Hepatocyte (in vitro differentiated cells): Measurements from ENCODE around the gene DGKD.

Experiments
- EZH2 ChIP-seq: fragments of 200-600 bp; sonication (generic); IDR thresholded peaks from 2 replicates; pipeline ENCODE4 v1.6.1; 2016; ENCODE audit warnings: antibody characterized with exemption, mild to moderate bottlenecking, borderline replicate concordance
- EZH2phosphoT487 ChIP-seq: fragments of 200-600 bp; sonication (generic); IDR thresholded peaks from one replicate; pipeline ENCODE4 v1.6.1; 2018; ENCODE audit warnings: antibody characterized with exemption, mild to moderate bottlenecking, low read depth, moderate library complexity; ENCODE audit not compliant: unreplicated experiment, severe bottlenecking
- TF ChIP-seq, protein P1 (sequence below): fragments of 200-600 bp; sonication (generic); IDR thresholded peaks from 2 replicates; pipeline ENCODE4 v1.5.1; 2016; ENCODE audit warnings: antibody characterized with exemption, mild to moderate bottlenecking; ENCODE audit not compliant: poor library complexity

DNA sequence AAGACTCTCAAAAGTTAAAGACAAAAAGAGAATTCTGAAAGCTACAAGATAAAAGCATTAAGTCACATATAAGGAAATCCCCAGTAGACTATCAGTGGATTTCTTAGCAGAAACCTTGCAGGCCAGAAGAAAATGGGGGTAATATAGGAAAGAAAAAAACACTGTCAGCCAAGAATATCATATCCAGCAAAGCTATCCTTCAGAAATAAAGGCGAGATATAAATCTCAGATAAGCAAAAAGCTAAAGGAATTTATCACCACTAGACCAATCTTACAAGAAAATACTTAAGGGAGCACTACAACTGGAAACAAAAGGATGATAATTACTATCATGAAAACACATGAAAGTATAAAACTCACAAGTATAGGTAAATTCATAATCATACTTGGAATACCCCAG lies 149.2 kb downstream of the DGKD start:
- TF ChIP-seq, protein P1, sequence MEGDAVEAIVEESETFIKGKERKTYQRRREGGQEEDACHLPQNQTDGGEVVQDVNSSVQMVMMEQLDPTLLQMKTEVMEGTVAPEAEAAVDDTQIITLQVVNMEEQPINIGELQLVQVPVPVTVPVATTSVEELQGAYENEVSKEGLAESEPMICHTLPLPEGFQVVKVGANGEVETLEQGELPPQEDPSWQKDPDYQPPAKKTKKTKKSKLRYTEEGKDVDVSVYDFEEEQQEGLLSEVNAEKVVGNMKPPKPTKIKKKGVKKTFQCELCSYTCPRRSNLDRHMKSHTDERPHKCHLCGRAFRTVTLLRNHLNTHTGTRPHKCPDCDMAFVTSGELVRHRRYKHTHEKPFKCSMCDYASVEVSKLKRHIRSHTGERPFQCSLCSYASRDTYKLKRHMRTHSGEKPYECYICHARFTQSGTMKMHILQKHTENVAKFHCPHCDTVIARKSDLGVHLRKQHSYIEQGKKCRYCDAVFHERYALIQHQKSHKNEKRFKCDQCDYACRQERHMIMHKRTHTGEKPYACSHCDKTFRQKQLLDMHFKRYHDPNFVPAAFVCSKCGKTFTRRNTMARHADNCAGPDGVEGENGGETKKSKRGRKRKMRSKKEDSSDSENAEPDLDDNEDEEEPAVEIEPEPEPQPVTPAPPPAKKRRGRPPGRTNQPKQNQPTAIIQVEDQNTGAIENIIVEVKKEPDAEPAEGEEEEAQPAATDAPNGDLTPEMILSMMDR, result no peak
- TF ChIP-seq EZH2phosphoT487 (no peak), EZH2 (no peak)
